H9 (cell line): ENCODE measurements around the gene CLDN34. TPM values are rescaled to one million over a fixed set of nuclear protein-coding genes. Genes with fewer than 3 reads are reported as not detected.

Experiments used
- DNase-seq: peaks from one replicate; pipeline ENCODE4 v3.0.0-alpha.2; 2017
- H2AFZ ChIP-seq: one replicate; pipeline ENCODE4 v1.6.1; 2013; ENCODE audit warnings: mild to moderate bottlenecking, low read length, control low read depth, moderate library complexity
- H2AK5ac ChIP-seq: 2 replicates; pipeline ENCODE4 v1.6.1; 2013; ENCODE audit warnings: low read length, control low read depth, mixed read lengths; ENCODE audit not compliant: insufficient read length
- H2BK120ac ChIP-seq: one replicate; pipeline ENCODE4 v1.6.1; 2013; ENCODE audit warnings: low read depth, mild to moderate bottlenecking, low read length, control low read depth, inconsistent platforms; ENCODE audit not compliant: poor library complexity, severe bottlenecking
- H2BK12ac ChIP-seq: 2 replicates; pipeline ENCODE4 v1.6.1; 2013; ENCODE audit warnings: low read length, control low read depth, mixed read lengths, low read depth; ENCODE audit not compliant: insufficient read length
- H2BK15ac ChIP-seq: 2 replicates; pipeline ENCODE4 v1.6.1; 2013; ENCODE audit warnings: low read depth, low read length, control low read depth
- H2BK20ac ChIP-seq: one replicate; pipeline ENCODE4 v1.6.1; 2013; ENCODE audit warnings: low read depth, mild to moderate bottlenecking, low read length, control low read depth, inconsistent platforms; ENCODE audit not compliant: poor library complexity, severe bottlenecking
- H2BK5ac ChIP-seq: 2 replicates; pipeline ENCODE4 v1.6.1; 2013; ENCODE audit warnings: low read length, control low read depth, mixed read lengths; ENCODE audit not compliant: insufficient read length
- H3K14ac ChIP-seq: 2 replicates; pipeline ENCODE4 v1.6.1; 2013; ENCODE audit warnings: low read length, control low read depth; ENCODE audit not compliant: insufficient read depth
- H3K18ac ChIP-seq: 2 replicates; pipeline ENCODE4 v1.6.1; 2013; ENCODE audit warnings: low read depth, mild to moderate bottlenecking, mixed read lengths, low read length, control low read depth; ENCODE audit not compliant: insufficient read length
- H3K23ac ChIP-seq: 2 replicates; pipeline ENCODE4 v1.6.1; 2013; ENCODE audit warnings: low read length, control low read depth, mixed read lengths, low read depth; ENCODE audit not compliant: insufficient read length
- H3K23me2 ChIP-seq: 2 replicates; pipeline ENCODE4 v1.6.1; 2013; ENCODE audit warnings: low read depth, mild to moderate bottlenecking, mixed read lengths, low read length, control low read depth; ENCODE audit not compliant: insufficient read length, poor library complexity, severe bottlenecking
- H3K27ac ChIP-seq: 2 replicates; pipeline ENCODE4 v1.5.1; 2013; ENCODE audit warnings: low read length, control low read depth, mixed read lengths, low read depth; ENCODE audit not compliant: insufficient read length
- H3K27me3 ChIP-seq: 2 replicates; pipeline ENCODE4 v1.6.1; 2013; ENCODE audit warnings: low read length, control low read depth, inconsistent platforms; ENCODE audit not compliant: insufficient read depth
- H3K4ac ChIP-seq: 2 replicates; pipeline ENCODE4 v1.6.1; 2013; ENCODE audit warnings: low read depth, mild to moderate bottlenecking, control low read depth, inconsistent platforms, low read length, moderate library complexity
- H3K4me1 ChIP-seq: 2 replicates; pipeline ENCODE4 v1.6.1; 2013; ENCODE audit warnings: low read length, control low read depth, inconsistent platforms; ENCODE audit not compliant: insufficient read depth
- H3K4me2 ChIP-seq: 2 replicates; pipeline ENCODE4 v1.6.1; 2013; ENCODE audit warnings: low read length, control low read depth, mixed read lengths; ENCODE audit not compliant: insufficient read length, insufficient read depth
- H3K56ac ChIP-seq: 2 replicates; pipeline ENCODE4 v1.6.1; 2013; ENCODE audit warnings: low read depth, mild to moderate bottlenecking, mixed read lengths, low read length, control low read depth; ENCODE audit not compliant: insufficient read length
- H3K79me1 ChIP-seq: 2 replicates; pipeline ENCODE4 v1.6.1; 2013; ENCODE audit warnings: low read depth, mild to moderate bottlenecking, moderate library complexity, low read length, control low read depth, inconsistent platforms; ENCODE audit not compliant: insufficient read depth, poor library complexity, severe bottlenecking
- H3K79me2 ChIP-seq: 2 replicates; pipeline ENCODE4 v1.6.1; 2013; ENCODE audit warnings: low read length, control low read depth, inconsistent platforms; ENCODE audit not compliant: insufficient read depth
- H3K9ac ChIP-seq: 2 replicates; pipeline ENCODE4 v1.6.1; 2013; ENCODE audit warnings: low read length, control low read depth, mixed read lengths; ENCODE audit not compliant: insufficient read length; ENCODE audit errors: extremely low read depth
- H3K9me3 ChIP-seq: one replicate; pipeline ENCODE4 v1.6.1; 2013; ENCODE audit warnings: low read depth, low read length, inconsistent platforms; ENCODE audit not compliant: control insufficient read depth
- H3T11ph ChIP-seq: one replicate; pipeline ENCODE4 v1.6.1; 2013; ENCODE audit warnings: mild to moderate bottlenecking, low read length, control low read depth, inconsistent platforms
- H4K20me1 ChIP-seq: one replicate; pipeline ENCODE4 v1.6.1; 2013; ENCODE audit not compliant: control insufficient read depth, insufficient read length, insufficient read depth
- H4K5ac ChIP-seq: 2 replicates; pipeline ENCODE4 v1.6.1; 2013; ENCODE audit warnings: low read depth, mild to moderate bottlenecking, mixed read lengths, low read length, control low read depth; ENCODE audit not compliant: insufficient read length
- H4K8ac ChIP-seq: replicated peaks from 2 replicates; pipeline ENCODE4 v1.6.1; 2013; ENCODE audit warnings: low read length, control low read depth, mixed read lengths, low read depth; ENCODE audit not compliant: insufficient read length
- H4K91ac ChIP-seq: 2 replicates; pipeline ENCODE4 v1.6.1; 2013; ENCODE audit warnings: low read depth, mild to moderate bottlenecking, moderate library complexity, mixed read lengths, low read length, control low read depth; ENCODE audit not compliant: insufficient read length
- H3K27ac Mint-ChIP-seq, 3 experiments: 2 replicates in 2 of 3; 3 replicates in 1 of 3; pipeline ENCODE4 v1.8.0; 2020 to 2021; ENCODE audit warnings: mixed read lengths in 3 of 3, mild to moderate bottlenecking in 1 of 3, moderate library complexity in 1 of 3
- H3K27me3 Mint-ChIP-seq: 2 replicates; pipeline ENCODE4 v1.8.0; 2021; ENCODE audit warnings: low read depth, mild to moderate bottlenecking, moderate library complexity, mixed read lengths
- H3K36me3 Mint-ChIP-seq, 3 experiments: 2 replicates in 2 of 3; 3 replicates in 1 of 3; pipeline ENCODE4 v1.8.0; 2020 to 2021; ENCODE audit warnings: low read depth in 3 of 3, mixed read lengths in 3 of 3; ENCODE audit not compliant: insufficient read depth in 1 of 3
- H3K4me1 Mint-ChIP-seq, 2 experiments: 2 replicates each; pipeline ENCODE4 v1.8.0; 2020; ENCODE audit warnings: mixed read lengths in 2 of 2
- H3K4me3 Mint-ChIP-seq, 2 experiments: 2 replicates in 1 of 2; 3 replicates in 1 of 2; pipeline ENCODE4 v1.8.0; 2020 to 2021; ENCODE audit warnings: mild to moderate bottlenecking in 2 of 2, mixed read lengths in 2 of 2, moderate library complexity in 1 of 2
- H3K9me3 Mint-ChIP-seq, 2 experiments: 2 replicates in 1 of 2; 3 replicates in 1 of 2; pipeline ENCODE4 v1.8.0; 2020; ENCODE audit warnings: mild to moderate bottlenecking in 2 of 2, mixed read lengths in 2 of 2, moderate library complexity in 1 of 2
- CTCF ChIP-seq: fragments of 200-600 bp; sonication (generic); conservative IDR thresholded peaks from 3 replicates; pipeline ENCODE4 v1.8.0; 2021; ENCODE audit warnings: antibody characterized with exemption, mild to moderate bottlenecking
- WGBS: extraction: QIAGEN DNeasy Blood & Tissue Kit; methylation state at CpG from one replicate; pipeline ENCODE4 v1.1.7; 2013; ENCODE audit warnings: missing lambda C conversion rate, low lambda C conversion rate, mixed read lengths; ENCODE audit not compliant: insufficient read length; ENCODE audit errors: extremely low coverage; 5-methylcytosine and 5-hydroxymethylcytosine counted together
- total RNA-seq: library from RNA; stranded (reverse); gene quantifications from 2 replicates; pipeline ENCODE4 v1.2.1, GENCODE V29; 2021

CLDN34 gene
- total RNA-seq, 1 experiment from 2014 or later: 0.39 TPM

- no peaks in the 10 kb centered on the region for H3K23me2 ChIP-seq
- H2AK5ac ChIP-seq: no peak overlapping the region
- no peak overlapping the region for H3K4ac ChIP-seq
- no peaks in the 10 kb centered on the region for H3K4me1 Mint-ChIP-seq
- H3K9me3 ChIP-seq: no peaks in the 10 kb centered on the region
- WGBS: no CpG with 5 or more reads among the region's 6 CpGs
- no peak overlapping the region for H3K4me2 ChIP-seq
- no peaks in the 10 kb centered on the region for H3K27me3 ChIP-seq
- peaks cover 52 to 67% (median 65%) of the 10 kb centered on the region in 3 experiments for H3K36me3 Mint-ChIP-seq
- H3K4me3 Mint-ChIP-seq: no peak overlapping the region
- H2BK15ac ChIP-seq: no peak overlapping the region
- H3K27ac ChIP-seq: no peak overlapping the region
- no peak overlapping the region for H2AFZ ChIP-seq
- TF ChIP-seq CTCF: no peak
- H3K27me3 Mint-ChIP-seq: no peaks in the 10 kb centered on the region; the same call in 1 of the 2 replicates
- no peak overlapping the region for H2BK12ac ChIP-seq
- no peak overlapping the region for H2BK20ac ChIP-seq
- no peak overlapping the region for H3T11ph ChIP-seq
- no peak overlapping the region for H3K27ac Mint-ChIP-seq
- H4K20me1 ChIP-seq: no peaks in the 10 kb centered on the region
- no peak overlapping the region for H3K23ac ChIP-seq
- no peak overlapping the region for H4K91ac ChIP-seq
- H3K79me2 ChIP-seq: no peaks in the 10 kb centered on the region
- H2BK120ac ChIP-seq: no peak overlapping the region
- no peak for DNase-seq
- H4K8ac ChIP-seq: no peak overlapping the region
- H3K9ac ChIP-seq: no peak overlapping the region
- H3K79me1 ChIP-seq: no peaks in the 10 kb centered on the region
- no peaks in the 10 kb centered on the region for H3K4me1 ChIP-seq
- H4K5ac ChIP-seq: no peak overlapping the region
- peaks cover 12 to 55% of the 10 kb centered on the region in 2 experiments for H3K9me3 Mint-ChIP-seq
- H3K18ac ChIP-seq: no peak overlapping the region
- no peak overlapping the region for H3K14ac ChIP-seq
- H2BK5ac ChIP-seq: no peak overlapping the region
- no peak overlapping the region for H3K56ac ChIP-seq
Observed at GRCh38 chrX:9942086-9942485, 25.1 kb upstream of the CLDN34 start.
